GM12878 (cell line): ENCODE measurements around the gene NUDCD3. TPM values are rescaled to one million over a fixed set of nuclear protein-coding genes. Genes with fewer than 3 reads are reported as not detected.

ENCODE experiments used
- ATAC-seq: fragments of 200-7000 bp; cut with Tn5 transposase; 3 replicates; pipeline ENCODE4 v1.9.1; 2020; ENCODE audit warnings: mild to moderate bottlenecking, moderate library complexity
- BruUV-seq: library from RNA; stranded (reverse); fragments of 400-500 nt; replicated peaks from 2 replicates; lab custom pipeline; 2021; lab: Mats Ljungman, UMichigan
- CTCF ChIA-PET: fragments of 300-600 bp; sonication (Branson Sonifier 250); formaldehyde crosslinking; extraction: SDS; loops from one replicate; lab custom pipeline; 2021; ENCODE audit warnings: inconsistent platforms; lab: Yijun Ruan, JAX
- POLR2A ChIA-PET: fragments of 350-600 bp; formaldehyde crosslinking; extraction: SDS; loops from one replicate; lab custom pipeline; 2021; ENCODE audit warnings: inconsistent platforms; lab: Charles Lee
- RAD21 ChIA-PET: fragments of 300-600 bp; sonication (Branson Sonifier 250); formaldehyde crosslinking; loops from one replicate; lab custom pipeline; 2023; ENCODE audit warnings: antibody characterized with exemption; ENCODE audit not compliant: unreplicated experiment; lab: Charles Lee
- SMC1A ChIA-PET: fragments of 300-600 bp; sonication (Branson Sonifier 250); formaldehyde crosslinking; loops from one replicate; lab custom pipeline; 2023; ENCODE audit not compliant: unreplicated experiment, uncharacterized antibody; lab: Charles Lee
- DNase-seq: peaks from one replicate; pipeline ENCODE4 v3.0.0-alpha.2; 2011; ENCODE audit warnings: low read depth, low spot score
- FAIRE-seq: peaks from 3 replicates; lab custom pipeline; 2011; peaks lifted over from hg19 to GRCh38; lab: Jason Lieb, UNC
- H2AFZ ChIP-seq: 2 replicates; pipeline ENCODE4 v1.6.0; 2011; ENCODE audit warnings: low read depth, low read length, control low read depth; ENCODE audit not compliant: control insufficient read depth
- H3K27ac ChIP-seq: 2 replicates; pipeline ENCODE4 v1.5.1; 2011; ENCODE audit warnings: control low read depth; ENCODE audit not compliant: control insufficient read depth, insufficient read depth
- H3K27me3 ChIP-seq, 2 experiments: replicated peaks in 1 of 2; 2 replicates each; pipeline versions ENCODE4 v1.6.0 to v1.6.1; 2011; ENCODE audit warnings: low read length in 1 of 2; ENCODE audit not compliant: control insufficient read depth in 2 of 2, insufficient read depth in 2 of 2
- H3K36me3 ChIP-seq, 2 experiments: 2 replicates each; pipeline ENCODE4 v1.5.1; 2011; ENCODE audit warnings: low read length in 1 of 2; ENCODE audit not compliant: control insufficient read depth in 2 of 2, insufficient read depth in 2 of 2
- H3K4me1 ChIP-seq: 2 replicates; pipeline ENCODE4 v1.6.1; 2011; ENCODE audit warnings: mild to moderate bottlenecking, low read length, moderate library complexity, mixed read lengths; ENCODE audit not compliant: control insufficient read depth, insufficient read depth
- H3K4me2 ChIP-seq: 2 replicates; pipeline ENCODE4 v1.6.0; 2011; ENCODE audit warnings: control low read depth; ENCODE audit not compliant: control insufficient read depth, insufficient read depth
- H3K4me3 ChIP-seq: fragments of 200-600 bp; sonication (generic); 2 replicates; pipeline ENCODE4 v1.5.1; 2016
- H3K79me2 ChIP-seq: 2 replicates; pipeline ENCODE4 v1.6.0; 2011; ENCODE audit warnings: low read length; ENCODE audit not compliant: control insufficient read depth, insufficient read depth
- H3K9ac ChIP-seq: 2 replicates; pipeline ENCODE4 v1.8.0; 2011; ENCODE audit warnings: low read length, control low read depth, mixed read lengths; ENCODE audit not compliant: control insufficient read depth, insufficient read depth
- H3K9me3 ChIP-seq: replicated peaks from 3 replicates; pipeline ENCODE4 v1.5.1; 2011; ENCODE audit warnings: mild to moderate bottlenecking, low read length; ENCODE audit not compliant: control insufficient read depth, insufficient read depth
- H4K20me1 ChIP-seq: 2 replicates; pipeline ENCODE4 v1.6.0; 2011; ENCODE audit not compliant: control insufficient read depth, insufficient read depth
- BCLAF1 ChIP-seq: fragments of 450-650 bp; IDR thresholded peaks from 2 replicates; pipeline ENCODE4 v1.6.1; 2017; ENCODE audit warnings: antibody characterized with exemption, mild to moderate bottlenecking, moderate library complexity
- IRF4 ChIP-seq: IDR thresholded peaks from 2 replicates; pipeline ENCODE4 v1.6.1; 2011; ENCODE audit warnings: low read depth, low read length
- NFYA ChIP-seq: IDR thresholded peaks from 2 replicates; pipeline ENCODE4 v1.6.1; 2011; ENCODE audit warnings: low read depth, mild to moderate bottlenecking, low read length, improper control_type of control experiment, borderline replicate concordance
- NRF1 ChIP-seq: conservative IDR thresholded peaks from 2 replicates; pipeline ENCODE4 v1.6.1; 2011; ENCODE audit warnings: mild to moderate bottlenecking, low read depth, low read length, improper control_type of control experiment
- PML ChIP-seq: IDR thresholded peaks from 2 replicates; pipeline ENCODE4 v1.6.1; 2012; ENCODE audit warnings: low read length, inconsistent platforms
- POLR2AphosphoS2 ChIP-seq: IDR thresholded peaks from 2 replicates; pipeline ENCODE4 v1.6.1; 2011; ENCODE audit warnings: low read depth, mild to moderate bottlenecking, low read length, improper control_type of control experiment, moderate library complexity
- POU2F2 ChIP-seq: IDR thresholded peaks from 3 replicates; pipeline ENCODE4 v1.6.1; 2011; ENCODE audit warnings: low read depth, mild to moderate bottlenecking, low read length, borderline replicate concordance
- SMAD1 ChIP-seq: fragments of 450-650 bp; IDR thresholded peaks from 2 replicates; pipeline ENCODE4 v1.6.1; 2018; ENCODE audit warnings: mild to moderate bottlenecking, low read depth; ENCODE audit not compliant: partially characterized antibody
- SP1 ChIP-seq: IDR thresholded peaks from one replicate; pipeline ENCODE4 v1.6.1; 2011; ENCODE audit warnings: low read depth, low read length
- STAT1 ChIP-seq: fragments of 450-650 bp; conservative IDR thresholded peaks from 2 replicates; pipeline ENCODE4 v1.6.1; 2014; ENCODE audit warnings: antibody characterized with exemption, mild to moderate bottlenecking
- TCF3 ChIP-seq: IDR thresholded peaks from 2 replicates; pipeline ENCODE4 v1.6.1; 2012; ENCODE audit warnings: low read depth, mild to moderate bottlenecking, low read length, borderline replicate concordance; ENCODE audit not compliant: insufficient read depth
- WRNIP1 ChIP-seq: IDR thresholded peaks from 2 replicates; pipeline ENCODE4 v1.6.1; 2011; ENCODE audit warnings: low read depth, low read length, improper control_type of control experiment, borderline replicate concordance
- ZBED1 ChIP-seq: IDR thresholded peaks from 2 replicates; pipeline ENCODE4 v1.6.1; 2016; ENCODE audit warnings: borderline replicate concordance
- ZNF592 ChIP-seq: fragments of 450-650 bp; IDR thresholded peaks from 2 replicates; pipeline ENCODE4 v1.6.1; 2017; ENCODE audit warnings: mild to moderate bottlenecking, moderate library complexity
- WGBS: methylation state at CpG from one replicate; pipeline ENCODE4 v1.1.6; 2016; ENCODE audit warnings: low lambda C conversion rate; ENCODE audit not compliant: insufficient replicate concordance, insufficient coverage; ENCODE audit errors: missing lambda C conversion rate; 5-methylcytosine and 5-hydroxymethylcytosine counted together
- in situ Hi-C: fragments of 300-500 bp; cut with MboI; formaldehyde crosslinking; loops from 9 replicates; pipeline ENCODE4 v1.14.3; 2018; ENCODE audit warnings: mixed read lengths
- intact Hi-C: fragments of 100-400 bp; cut with micrococcal nuclease; formaldehyde crosslinking; loops from one replicate; pipeline ENCODE4 v1.14.2; 2022; ENCODE audit not compliant: unreplicated experiment
- polyA plus RNA-seq, 11 experiments: library from polyadenylated mRNA; depleted of rRNA in 4 of 11; unstranded in 6 of 11; stranded (reverse) in 5 of 11; fragments of >200 nt; fragmentation: Nextera tagmentation in 4 of 11; fragmentation: Illumina TruSeq in 1 of 11; extraction: Ambion mirVana in 4 of 11; extraction: Trizol in 1 of 11; gene quantifications; 1 replicate in 1 of 11; 2 replicates in 10 of 11; pipeline versions ENCODE4 v1.2.1 to v1.2.3, GENCODE V29; 2011 to 2016; ENCODE audit warnings: inconsistent platforms in 2 of 11, missing spikeins in 2 of 11, low read depth in 1 of 11
- total RNA-seq, 4 experiments: library from RNA; depleted of rRNA in 3 of 4; stranded (reverse); fragments of >200 nt in 3 of 4; fragmentation: Illumina TruSeq in 1 of 4; extraction: Trizol in 1 of 4; gene quantifications; 2 replicates each; pipeline versions ENCODE4 v1.2.1 to v1.2.3, GENCODE V29; 2013 to 2021

NUDCD3 gene
- total and polyA plus RNA-seq, 10 of the 15 experiments (the other 5 are each of a cell fraction or from before 2014, with no cell fraction given), result 25.0 to 89.8 (median 46.4) TPM

DNA sequence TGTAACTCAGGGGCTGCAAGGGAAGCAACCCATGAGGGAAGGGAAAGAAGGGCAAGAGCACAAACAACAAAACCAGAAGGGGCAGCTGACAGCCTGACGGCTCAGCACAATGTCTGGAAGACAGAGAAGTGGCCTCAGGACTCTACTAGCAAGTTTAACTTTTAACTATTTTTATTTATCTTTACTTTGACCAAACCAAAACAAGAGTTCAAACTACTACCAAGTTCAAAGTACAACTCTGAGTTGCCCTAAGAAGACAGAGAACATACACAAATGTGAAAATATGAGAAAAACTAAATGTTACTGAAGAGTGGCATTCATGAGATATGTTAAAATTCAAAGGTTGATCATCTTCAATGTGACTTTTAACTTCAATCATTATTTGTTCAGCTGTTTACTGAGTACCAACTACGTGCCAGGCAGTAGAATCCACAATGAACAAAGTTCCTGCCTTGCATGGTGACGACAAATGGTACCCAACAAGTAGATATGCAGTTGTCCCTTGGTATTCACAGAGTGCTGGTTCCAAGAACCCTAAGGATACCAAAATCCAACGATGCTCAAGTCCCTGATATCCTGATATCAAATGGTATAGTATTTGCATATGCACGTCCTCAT, 19.7 kb downstream of the NUDCD3 start:
- no peak for DNase-seq
- SMC1A ChIA-PET, result no interaction called here
- in situ Hi-C loops (no loop called here), intact Hi-C loops (no loop called here)
- CTCF ChIA-PET, result interaction anchor here (2.1 kb wide), 1 partner anchor 230 kb away, joined by 6 read pairs; no protein-coding TSS in a partner anchor
- no peaks in the 10 kb centered on the region for H3K9me3 ChIP-seq
- no peak overlapping the region for H3K4me2 ChIP-seq
- no peak for FAIRE-seq
- no peak overlapping the region for H3K4me3 ChIP-seq
- WGBS, result 89% methylated on average over 5 of the region's 5 CpGs
- H3K27ac ChIP-seq, result no peak overlapping the region
- RAD21 ChIA-PET, result no interaction called here
- no peaks in the 10 kb centered on the region for H4K20me1 ChIP-seq
- H2AFZ ChIP-seq, result no peak overlapping the region
- no peak for ATAC-seq
- no peak overlapping the region for H3K9ac ChIP-seq
- peaks cover 5 to 25% of the 10 kb centered on the region in 2 experiments for H3K36me3 ChIP-seq
- no peaks in the 10 kb centered on the region for H3K4me1 ChIP-seq
- H3K79me2 ChIP-seq, result peaks cover 15% of the 10 kb centered on the region
- H3K27me3 ChIP-seq, result no peaks in the 10 kb centered on the region
- no TSS peak for BruUV-seq
- POLR2A ChIA-PET, result no interaction called here
- no peak for TF ChIP-seq TCF3
- TF ChIP-seq POLR2AphosphoS2, result no peak
- TF ChIP-seq IRF4, result no peak
- no peak for TF ChIP-seq BCLAF1
- no peak for TF ChIP-seq WRNIP1
- no peak for TF ChIP-seq ZNF592
- no peak for TF ChIP-seq STAT1
- no peak for TF ChIP-seq NRF1
- no peak for TF ChIP-seq SP1
- no peak for TF ChIP-seq PML
- no peak for TF ChIP-seq SMAD1
- TF ChIP-seq NFYA, result no peak
- TF ChIP-seq ZBED1, result no peak
- no peak for TF ChIP-seq POU2F2
